ENCODE results near the gene CSGALNACT2. TPM values are rescaled to one million over a fixed set of nuclear protein-coding genes. Genes with fewer than 3 reads are reported as not detected.
"Not testable (repeated sequence)": the region's sequence is repeated elsewhere in the genome, so short reads cannot be mapped to it uniquely, and the experiment has no call there.

CSGALNACT2 gene
- total RNA-seq, 1 experiment from 2014 or later = 7.9 TPM

GRCh38 chr10:43211030-43211429 is 72.8 kb downstream of the CSGALNACT2 start:
- H3K4me1 ChIP-seq = no peaks in the 10 kb centered on the region
- no peak overlapping the region for H3K27ac ChIP-seq
- no peak for DNase-seq
- no peaks in the 10 kb centered on the region for H3K27me3 ChIP-seq
- no peaks in the 10 kb centered on the region for H3K9me3 ChIP-seq (replicated peaks)
- no peak overlapping the region for H3K4me3 ChIP-seq
- H3K36me3 ChIP-seq = no peaks in the 10 kb centered on the region

GRCh38 chr10:43211431-43212042 is 73.3 kb downstream of the CSGALNACT2 start:
- DNase-seq = no peak
- H3K9me3 ChIP-seq (replicated peaks) = no peaks in the 10 kb centered on the region
- H3K27me3 ChIP-seq = no peaks in the 10 kb centered on the region
- H3K4me1 ChIP-seq = no peaks in the 10 kb centered on the region
- no peak overlapping the region for H3K27ac ChIP-seq
- no peaks in the 10 kb centered on the region for H3K36me3 ChIP-seq
- H3K4me3 ChIP-seq = no peak overlapping the region

- no peaks in the 10 kb centered on the region for H3K4me1 ChIP-seq
- no peaks in the 10 kb centered on the region for H3K9me3 ChIP-seq (replicated peaks)
- no peak for DNase-seq
- no peak overlapping the region for H3K4me3 ChIP-seq
- H3K36me3 ChIP-seq = no peaks in the 10 kb centered on the region
- no peak overlapping the region for H3K27ac ChIP-seq
- no peaks in the 10 kb centered on the region for H3K27me3 ChIP-seq
These were observed 73.9 kb downstream of the CSGALNACT2 start for GRCh38 chr10:43212043-43212721.

GRCh38 chr10:43214071-43214955 is 76.1 kb downstream of the CSGALNACT2 start:
- H3K36me3 ChIP-seq = no peaks in the 10 kb centered on the region
- H3K4me1 ChIP-seq = no peaks in the 10 kb centered on the region
- no peaks in the 10 kb centered on the region for H3K27me3 ChIP-seq
- H3K27ac ChIP-seq = no peak overlapping the region
- H3K9me3 ChIP-seq (replicated peaks) = no peaks in the 10 kb centered on the region
- no peak for DNase-seq
- no peak overlapping the region for H3K4me3 ChIP-seq

- no peak for DNase-seq
- H3K4me3 ChIP-seq = no peak overlapping the region
These were observed 76.8 kb downstream of the CSGALNACT2 start for GRCh38 chr10:43214956-43215561.

GRCh38 chr10:43215758-43216455 is 77.7 kb downstream of the CSGALNACT2 start:
- Histone ChIP-seq H3K27ac (no peak overlapping the region), H3K9me3 (replicated peaks) (no peaks in the 10 kb centered on the region), H3K4me1 (no peaks in the 10 kb centered on the region), H3K36me3 (no peaks in the 10 kb centered on the region), H3K27me3 (no peaks in the 10 kb centered on the region), H3K4me3 (no peak overlapping the region)
- no peak for DNase-seq

More at GRCh38 chr10:43214956-43215561, 76.8 kb downstream of the CSGALNACT2 start:
- no peaks in the 10 kb centered on the region for H3K9me3 ChIP-seq (replicated peaks)
- H3K4me1 ChIP-seq = no peaks in the 10 kb centered on the region
- no peak overlapping the region for H3K27ac ChIP-seq
- H3K27me3 ChIP-seq = no peaks in the 10 kb centered on the region
- H3K36me3 ChIP-seq = no peaks in the 10 kb centered on the region

GRCh38 chr10:43216931-43217562 is 78.8 kb downstream of the CSGALNACT2 start:
- Histone ChIP-seq H3K36me3 (no peaks in the 10 kb centered on the region), H3K27ac (no peak overlapping the region), H3K9me3 (replicated peaks) (no peaks in the 10 kb centered on the region), H3K4me3 (no peak overlapping the region), H3K4me1 (no peaks in the 10 kb centered on the region), H3K27me3 (no peaks in the 10 kb centered on the region)
- no peak for DNase-seq

- Histone ChIP-seq H3K4me3 (no peak overlapping the region), H3K36me3 (no peaks in the 10 kb centered on the region), H3K27ac (no peak overlapping the region), H3K9me3 (replicated peaks) (no peaks in the 10 kb centered on the region), H3K27me3 (no peaks in the 10 kb centered on the region), H3K4me1 (no peaks in the 10 kb centered on the region)
- DNase-seq = no peak
These were observed 79.4 kb downstream of the CSGALNACT2 start for GRCh38 chr10:43217563-43218205.

- H3K36me3 ChIP-seq = no peaks in the 10 kb centered on the region
- H3K27ac ChIP-seq = no peak overlapping the region
- H3K4me3 ChIP-seq = no peak overlapping the region
- H3K9me3 ChIP-seq (replicated peaks) = no peaks in the 10 kb centered on the region
- H3K4me1 ChIP-seq = no peaks in the 10 kb centered on the region
- no peaks in the 10 kb centered on the region for H3K27me3 ChIP-seq
- no peak for DNase-seq
These were observed 80.1 kb downstream of the CSGALNACT2 start for GRCh38 chr10:43218206-43218950.

- no peaks in the 10 kb centered on the region for H3K36me3 ChIP-seq
- H3K27ac ChIP-seq = no peak overlapping the region
- no peak overlapping the region for H3K4me3 ChIP-seq
- H3K4me1 ChIP-seq = no peaks in the 10 kb centered on the region
- H3K27me3 ChIP-seq = no peaks in the 10 kb centered on the region
- no peak for DNase-seq
- no peaks in the 10 kb centered on the region for H3K9me3 ChIP-seq (replicated peaks)
These were observed 80.9 kb downstream of the CSGALNACT2 start for GRCh38 chr10:43218951-43219837.

- H3K9me3 ChIP-seq (replicated peaks) = no peaks in the 10 kb centered on the region
- H3K4me1 ChIP-seq = no peaks in the 10 kb centered on the region
- H3K4me3 ChIP-seq = no peak overlapping the region
- no peaks in the 10 kb centered on the region for H3K27me3 ChIP-seq
- DNase-seq = no peak
- H3K27ac ChIP-seq = no peak overlapping the region
- H3K36me3 ChIP-seq = no peaks in the 10 kb centered on the region
These were observed 81.6 kb downstream of the CSGALNACT2 start for GRCh38 chr10:43219848-43220247.

GRCh38 chr10:43220251-43220650 is 82.0 kb downstream of the CSGALNACT2 start:
- not testable (repeated sequence) for H3K27me3 ChIP-seq

More at GRCh38 chr10:43220251-43220650, 82.0 kb downstream of the CSGALNACT2 start:
- not testable (repeated sequence) for H3K4me3 ChIP-seq; H3K27ac ChIP-seq; H3K4me1 ChIP-seq; DNase-seq; H3K36me3 ChIP-seq; H3K9me3 ChIP-seq (replicated peaks)

Measured in SJCRH30 (cell line).